Panc1 (cell line): ENCODE data around the gene NLRP1. TPM values are rescaled to one million over a fixed set of nuclear protein-coding genes. Genes with fewer than 3 reads are reported as not detected.

Experiments used
- ATAC-seq: fragments of 200-7000 bp; cut with Tn5 transposase; 2 replicates; pipeline ENCODE4 v1.9.1; 2020; ENCODE audit warnings: mild to moderate bottlenecking, moderate library complexity
- BruUV-seq: library from RNA; stranded (reverse); fragments of 400-500 nt; replicated peaks from 2 replicates; lab custom pipeline; 2021; lab: Mats Ljungman, UMichigan
- CTCF ChIA-PET: fragments of 300-600 bp; sonication (Branson Sonifier 250); formaldehyde crosslinking; loops from one replicate; lab custom pipeline; 2022; ENCODE audit warnings: antibody characterized with exemption; lab: Charles Lee
- POLR2A ChIA-PET: fragments of 300-600 bp; sonication (Branson Sonifier 250); formaldehyde crosslinking; loops from one replicate; lab custom pipeline; 2022; ENCODE audit warnings: antibody characterized with exemption; lab: Charles Lee
- DNase-seq: peaks from one replicate; pipeline ENCODE4 v3.0.0-alpha.2; 2010; ENCODE audit warnings: low read depth, low spot score
- H3K27ac ChIP-seq: 2 replicates; pipeline ENCODE4 v1.5.1; 2011; ENCODE audit warnings: mild to moderate bottlenecking, low read length, inconsistent platforms
- H3K27me3 ChIP-seq: fragments of 200-500 bp; sonication (Bioruptor generic); 2 replicates; pipeline ENCODE4 v1.6.0; 2014; ENCODE audit warnings: low read length, inconsistent platforms; ENCODE audit not compliant: control insufficient read depth, insufficient read depth
- H3K36me3 ChIP-seq: fragments of 200-500 bp; sonication (Bioruptor generic); 2 replicates; pipeline ENCODE4 v1.5.1; 2014; ENCODE audit warnings: inconsistent platforms, mild to moderate bottlenecking, low read length, moderate library complexity; ENCODE audit not compliant: control insufficient read depth, insufficient read depth
- H3K4me1 ChIP-seq: 2 replicates; pipeline ENCODE4 v1.5.1; 2011; ENCODE audit warnings: inconsistent platforms, mild to moderate bottlenecking, low read length, moderate library complexity; ENCODE audit not compliant: control insufficient read depth, insufficient read depth
- H3K4me3 ChIP-seq, 2 experiments: 2 replicates each; pipeline ENCODE4 v1.5.1; 2011 to 2012; ENCODE audit warnings: low read depth in 2 of 2, low read length in 2 of 2, mild to moderate bottlenecking in 2 of 2, inconsistent platforms in 1 of 2, moderate library complexity in 1 of 2
- H3K9me3 ChIP-seq: fragments of 200-500 bp; sonication (Bioruptor generic); 2 replicates; pipeline ENCODE4 v1.5.1; 2014; ENCODE audit warnings: low read depth, mild to moderate bottlenecking, inconsistent platforms, low read length, moderate library complexity; ENCODE audit not compliant: control insufficient read depth, insufficient read depth
- POLR2AphosphoS5 ChIP-seq: IDR thresholded peaks from 2 replicates; pipeline ENCODE4 v1.6.1; 2012; ENCODE audit warnings: mild to moderate bottlenecking, low read depth, low read length, moderate library complexity
- SIN3A ChIP-seq: IDR thresholded peaks from 2 replicates; pipeline ENCODE4 v1.6.1; 2012; ENCODE audit warnings: low read depth, mild to moderate bottlenecking, low read length, moderate library complexity, borderline replicate concordance; ENCODE audit not compliant: insufficient read depth
- TCF7L2 ChIP-seq: IDR thresholded peaks from 2 replicates; pipeline ENCODE4 v1.6.1; 2011; ENCODE audit warnings: mild to moderate bottlenecking, low read depth, low read length, inconsistent platforms
- in situ Hi-C: cut with HindIII; loops from 2 replicates; pipeline ENCODE4 v1.10.0; 2016; ENCODE audit warnings: low sequenced_read_pairs, low pct_unique_long_range_greater_than_20kb
- intact Hi-C: fragments of 100-400 bp; cut with micrococcal nuclease; formaldehyde crosslinking; loops from one replicate; pipeline ENCODE4 v1.10.0; 2022; ENCODE audit not compliant: unreplicated experiment
- total RNA-seq: library from RNA; stranded (reverse); gene quantifications from one replicate; pipeline ENCODE4 v1.2.1, GENCODE V29; 2021; ENCODE audit not compliant: unreplicated experiment
- TF ChIP-seq, protein P1 (sequence below), 2 experiments: IDR thresholded peaks; 2 replicates each; pipeline ENCODE4 v1.6.1; 2011 to 2012; ENCODE audit warnings: low read depth in 2 of 2, control low read depth in 1 of 2, low read length in 1 of 2, mild to moderate bottlenecking in 1 of 2, moderate library complexity in 1 of 2; ENCODE audit not compliant: insufficient read depth in 1 of 2
- TF ChIP-seq, protein P2 (sequence below): fragments of 450-650 bp; IDR thresholded peaks from 2 replicates; pipeline ENCODE4 v1.5.1; 2017; ENCODE audit warnings: mild to moderate bottlenecking

NLRP1 gene
- total RNA-seq, 1 experiment from 2014 or later, result 0.57 TPM

DNA sequence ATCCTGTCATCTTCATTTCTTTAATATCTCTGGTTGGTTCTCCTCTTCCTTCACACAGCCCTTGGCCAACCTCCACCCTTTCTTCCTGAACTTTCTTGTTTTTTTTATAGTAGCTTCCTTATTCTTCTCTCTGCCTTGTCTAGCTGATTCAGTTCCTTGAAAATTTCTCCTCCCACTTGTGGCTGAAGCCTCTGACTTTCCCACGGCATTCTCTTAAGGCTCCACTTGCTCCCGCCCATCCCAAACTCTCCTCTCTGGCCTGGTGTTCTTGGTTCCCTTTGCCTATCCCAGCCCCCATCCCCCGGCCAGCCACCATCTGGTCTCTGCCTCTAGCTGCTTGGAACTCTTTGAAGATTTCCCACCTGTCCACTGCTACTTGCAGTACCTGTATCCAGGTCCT is 29.1 kb downstream of the NLRP1 start:
- Histone ChIP-seq H3K27me3 (no peaks in the 10 kb centered on the region), H3K4me3 (no peak overlapping the region), H3K27ac (no peak overlapping the region), H3K4me1 (no peaks in the 10 kb centered on the region), H3K36me3 (no peaks in the 10 kb centered on the region), H3K9me3 (no peaks in the 10 kb centered on the region)
- TF ChIP-seq POLR2AphosphoS5, result no peak
- TF ChIP-seq, protein P1, sequence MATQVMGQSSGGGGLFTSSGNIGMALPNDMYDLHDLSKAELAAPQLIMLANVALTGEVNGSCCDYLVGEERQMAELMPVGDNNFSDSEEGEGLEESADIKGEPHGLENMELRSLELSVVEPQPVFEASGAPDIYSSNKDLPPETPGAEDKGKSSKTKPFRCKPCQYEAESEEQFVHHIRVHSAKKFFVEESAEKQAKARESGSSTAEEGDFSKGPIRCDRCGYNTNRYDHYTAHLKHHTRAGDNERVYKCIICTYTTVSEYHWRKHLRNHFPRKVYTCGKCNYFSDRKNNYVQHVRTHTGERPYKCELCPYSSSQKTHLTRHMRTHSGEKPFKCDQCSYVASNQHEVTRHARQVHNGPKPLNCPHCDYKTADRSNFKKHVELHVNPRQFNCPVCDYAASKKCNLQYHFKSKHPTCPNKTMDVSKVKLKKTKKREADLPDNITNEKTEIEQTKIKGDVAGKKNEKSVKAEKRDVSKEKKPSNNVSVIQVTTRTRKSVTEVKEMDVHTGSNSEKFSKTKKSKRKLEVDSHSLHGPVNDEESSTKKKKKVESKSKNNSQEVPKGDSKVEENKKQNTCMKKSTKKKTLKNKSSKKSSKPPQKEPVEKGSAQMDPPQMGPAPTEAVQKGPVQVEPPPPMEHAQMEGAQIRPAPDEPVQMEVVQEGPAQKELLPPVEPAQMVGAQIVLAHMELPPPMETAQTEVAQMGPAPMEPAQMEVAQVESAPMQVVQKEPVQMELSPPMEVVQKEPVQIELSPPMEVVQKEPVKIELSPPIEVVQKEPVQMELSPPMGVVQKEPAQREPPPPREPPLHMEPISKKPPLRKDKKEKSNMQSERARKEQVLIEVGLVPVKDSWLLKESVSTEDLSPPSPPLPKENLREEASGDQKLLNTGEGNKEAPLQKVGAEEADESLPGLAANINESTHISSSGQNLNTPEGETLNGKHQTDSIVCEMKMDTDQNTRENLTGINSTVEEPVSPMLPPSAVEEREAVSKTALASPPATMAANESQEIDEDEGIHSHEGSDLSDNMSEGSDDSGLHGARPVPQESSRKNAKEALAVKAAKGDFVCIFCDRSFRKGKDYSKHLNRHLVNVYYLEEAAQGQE (IDR thresholded peaks at IDR 0.05; ENCODE audit: insufficient read depth in 1 of 2, low read depth in 2 of 2, low read length in 1 of 2), result no peak
- TF ChIP-seq SIN3A, result no peak
- no peak for TF ChIP-seq TCF7L2
- ChIA-PET CTCF (no interaction called here), POLR2A (no interaction called here)
- intact Hi-C loops, result no loop called here
- DNase-seq (no peak), ATAC-seq (no peak)
- in situ Hi-C loops, result no loop called here
- BruUV-seq, result no TSS peak

DNA sequence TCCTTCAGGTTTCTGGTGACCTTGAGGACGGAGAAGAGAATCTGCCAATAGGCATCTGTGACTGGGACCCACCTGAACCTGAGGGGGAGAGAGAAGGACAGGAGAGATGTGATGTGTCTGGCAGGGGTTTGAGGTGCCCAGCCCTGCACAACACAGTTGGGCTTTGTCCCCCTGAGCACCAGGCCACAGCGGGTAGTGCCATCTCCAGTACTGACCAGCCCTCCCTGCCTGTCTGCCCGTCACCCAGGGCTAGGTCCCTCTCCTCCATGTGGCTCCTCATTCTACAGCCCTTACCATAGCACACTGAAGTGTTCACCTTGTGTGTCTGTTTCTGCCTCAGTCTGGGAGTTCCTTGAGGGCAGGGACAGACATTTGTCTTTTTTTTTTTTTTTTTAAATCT is 30.8 kb downstream of the NLRP1 start:
- no peaks in the 10 kb centered on the region for H3K4me1 ChIP-seq
- TF ChIP-seq SIN3A, result no peak
- TF ChIP-seq POLR2AphosphoS5, result no peak
- no peak for TF ChIP-seq TCF7L2
- DNase-seq (no peak), ATAC-seq (no peak)
- H3K36me3 ChIP-seq, result no peaks in the 10 kb centered on the region
- no peaks in the 10 kb centered on the region for H3K9me3 ChIP-seq
- intact Hi-C loops (no loop called here), in situ Hi-C loops (no loop called here)
- BruUV-seq, result no TSS peak
- H3K27me3 ChIP-seq, result no peaks in the 10 kb centered on the region; the same call in 1 of the 2 replicates
- POLR2A ChIA-PET, result no interaction called here
- H3K4me3 ChIP-seq, result no peak overlapping the region
- H3K27ac ChIP-seq, result no peak overlapping the region
- CTCF ChIA-PET, result no interaction called here

DNA sequence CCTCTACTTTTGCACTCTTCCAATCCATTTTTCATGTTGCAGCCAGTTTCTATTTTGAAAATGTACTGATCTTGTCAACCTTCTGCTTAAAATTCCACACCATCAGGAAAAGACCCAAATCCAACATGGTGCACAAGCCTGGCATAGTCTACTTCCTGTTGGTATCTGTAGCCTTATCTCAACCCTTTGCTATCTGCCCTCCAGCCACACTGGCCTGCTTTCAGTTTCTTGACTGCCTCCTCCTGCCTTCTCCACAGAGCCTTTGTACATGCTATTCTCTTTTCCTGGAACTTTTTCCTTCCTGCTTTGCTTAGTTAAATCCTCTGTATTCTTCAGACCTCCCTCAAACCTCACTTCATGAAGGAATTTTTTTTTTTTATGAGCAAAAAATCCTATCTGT is 31.5 kb downstream of the NLRP1 start:
- ChIA-PET POLR2A (no interaction called here), CTCF (no interaction called here)
- TF ChIP-seq, protein P1 (IDR thresholded peaks at IDR 0.05; ENCODE audit: insufficient read depth in 1 of 2, low read depth in 2 of 2, low read length in 1 of 2), result no peak
- TF ChIP-seq SIN3A, result no peak
- TF ChIP-seq, protein P2, sequence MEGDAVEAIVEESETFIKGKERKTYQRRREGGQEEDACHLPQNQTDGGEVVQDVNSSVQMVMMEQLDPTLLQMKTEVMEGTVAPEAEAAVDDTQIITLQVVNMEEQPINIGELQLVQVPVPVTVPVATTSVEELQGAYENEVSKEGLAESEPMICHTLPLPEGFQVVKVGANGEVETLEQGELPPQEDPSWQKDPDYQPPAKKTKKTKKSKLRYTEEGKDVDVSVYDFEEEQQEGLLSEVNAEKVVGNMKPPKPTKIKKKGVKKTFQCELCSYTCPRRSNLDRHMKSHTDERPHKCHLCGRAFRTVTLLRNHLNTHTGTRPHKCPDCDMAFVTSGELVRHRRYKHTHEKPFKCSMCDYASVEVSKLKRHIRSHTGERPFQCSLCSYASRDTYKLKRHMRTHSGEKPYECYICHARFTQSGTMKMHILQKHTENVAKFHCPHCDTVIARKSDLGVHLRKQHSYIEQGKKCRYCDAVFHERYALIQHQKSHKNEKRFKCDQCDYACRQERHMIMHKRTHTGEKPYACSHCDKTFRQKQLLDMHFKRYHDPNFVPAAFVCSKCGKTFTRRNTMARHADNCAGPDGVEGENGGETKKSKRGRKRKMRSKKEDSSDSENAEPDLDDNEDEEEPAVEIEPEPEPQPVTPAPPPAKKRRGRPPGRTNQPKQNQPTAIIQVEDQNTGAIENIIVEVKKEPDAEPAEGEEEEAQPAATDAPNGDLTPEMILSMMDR, result no peak
- TF ChIP-seq TCF7L2, result no peak
- TF ChIP-seq POLR2AphosphoS5, result no peak
- no TSS peak for BruUV-seq
- no peaks in the 10 kb centered on the region for H3K4me1 ChIP-seq
- no peak overlapping the region for H3K4me3 ChIP-seq
- no peak for ATAC-seq
- no peak overlapping the region for H3K27ac ChIP-seq
- H3K27me3 ChIP-seq, result no peaks in the 10 kb centered on the region; the same call in 1 of the 2 replicates
- in situ Hi-C loops (no loop called here), intact Hi-C loops (no loop called here)
- no peaks in the 10 kb centered on the region for H3K36me3 ChIP-seq
- no peaks in the 10 kb centered on the region for H3K9me3 ChIP-seq
- DNase-seq, result no peak
